ENCODE measurements around the gene AQP1. TPM values are rescaled to one million over a fixed set of nuclear protein-coding genes. Genes with fewer than 3 reads are reported as not detected.

Gene AQP1
- total RNA-seq, 1 donor from 2014 or later = 1.4 TPM

DNA sequence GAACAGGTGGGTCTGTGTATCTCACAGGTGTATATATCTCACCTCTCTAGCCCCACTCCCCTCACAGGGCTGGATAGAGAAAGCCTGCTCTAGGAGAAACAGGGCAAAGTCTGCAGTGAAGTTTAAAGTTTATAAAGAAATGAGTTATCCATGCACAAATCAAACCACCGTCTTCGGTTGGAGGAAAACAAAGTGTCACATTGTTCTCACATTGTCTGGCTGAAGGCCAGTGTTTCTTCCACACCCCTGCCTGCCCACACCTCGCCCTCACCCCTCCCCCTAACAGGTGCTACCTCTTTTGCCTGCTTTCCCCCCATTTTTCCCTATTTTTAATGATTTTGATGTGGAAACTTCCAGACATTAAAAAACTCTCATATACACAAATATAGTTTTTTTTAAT, 25.8 kb downstream of the AQP1 start:
- Mint-ChIP-seq H3K4me3 (no peak overlapping the region), H3K27ac (ENCODE audit: unreplicated experiment) (no peak overlapping the region), H3K9me3 (no peaks in the 10 kb centered on the region), H3K27me3 (ENCODE audit: low read depth) (peaks cover 34% of the 10 kb centered on the region), H3K4me1 (peaks cover 9% of the 10 kb centered on the region), H3K36me3 (ENCODE audit: low read depth) (no peaks in the 10 kb centered on the region)
- TF ChIP-seq, protein P1, sequence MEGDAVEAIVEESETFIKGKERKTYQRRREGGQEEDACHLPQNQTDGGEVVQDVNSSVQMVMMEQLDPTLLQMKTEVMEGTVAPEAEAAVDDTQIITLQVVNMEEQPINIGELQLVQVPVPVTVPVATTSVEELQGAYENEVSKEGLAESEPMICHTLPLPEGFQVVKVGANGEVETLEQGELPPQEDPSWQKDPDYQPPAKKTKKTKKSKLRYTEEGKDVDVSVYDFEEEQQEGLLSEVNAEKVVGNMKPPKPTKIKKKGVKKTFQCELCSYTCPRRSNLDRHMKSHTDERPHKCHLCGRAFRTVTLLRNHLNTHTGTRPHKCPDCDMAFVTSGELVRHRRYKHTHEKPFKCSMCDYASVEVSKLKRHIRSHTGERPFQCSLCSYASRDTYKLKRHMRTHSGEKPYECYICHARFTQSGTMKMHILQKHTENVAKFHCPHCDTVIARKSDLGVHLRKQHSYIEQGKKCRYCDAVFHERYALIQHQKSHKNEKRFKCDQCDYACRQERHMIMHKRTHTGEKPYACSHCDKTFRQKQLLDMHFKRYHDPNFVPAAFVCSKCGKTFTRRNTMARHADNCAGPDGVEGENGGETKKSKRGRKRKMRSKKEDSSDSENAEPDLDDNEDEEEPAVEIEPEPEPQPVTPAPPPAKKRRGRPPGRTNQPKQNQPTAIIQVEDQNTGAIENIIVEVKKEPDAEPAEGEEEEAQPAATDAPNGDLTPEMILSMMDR (conservative IDR thresholded peaks at IDR 0.05) = no peak
- no peak for DNase-seq (ENCODE audit: low read depth, low spot score)

DNA sequence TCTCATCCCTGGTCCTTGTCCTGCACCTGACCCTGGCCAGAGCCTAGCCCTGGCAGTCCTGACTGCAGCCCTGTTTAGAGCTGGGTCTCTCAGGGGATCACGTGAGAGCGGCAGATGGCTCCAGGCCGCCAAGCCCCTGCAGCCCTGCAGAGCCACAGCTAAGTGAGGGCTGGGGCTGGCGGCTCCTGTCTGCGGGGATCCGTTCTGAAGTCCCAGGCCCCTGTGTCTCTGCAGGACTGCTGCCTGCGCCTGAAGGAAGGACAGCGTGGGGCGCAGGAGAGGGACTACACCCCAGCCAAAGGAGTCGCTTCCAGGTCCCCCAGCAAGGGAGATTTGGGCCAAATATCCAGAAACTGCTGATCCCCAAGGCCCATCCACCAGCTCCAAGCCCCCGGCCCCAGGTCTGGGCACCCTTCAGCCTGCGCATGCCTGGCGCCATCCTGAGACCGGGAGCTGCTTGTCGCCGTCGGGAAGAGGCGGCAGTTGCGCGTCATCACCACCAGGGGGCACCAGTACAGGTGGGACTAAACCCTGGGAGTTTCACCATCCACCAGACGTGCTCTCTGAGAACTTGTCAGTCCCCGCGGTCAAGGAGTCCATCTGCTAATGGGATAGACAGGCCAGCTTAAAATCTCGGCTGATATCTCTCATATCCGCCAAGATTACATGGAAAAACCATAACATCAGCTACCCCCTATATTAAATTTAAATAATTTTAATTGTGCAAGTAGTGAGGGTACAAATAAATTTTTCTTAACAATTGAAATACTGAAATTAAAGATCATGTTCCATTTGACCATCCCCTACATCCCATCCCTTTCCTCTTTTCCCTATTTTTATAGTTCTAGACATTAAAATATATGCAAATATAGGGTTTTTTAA, 27.0 kb downstream of the AQP1 start:
- peaks cover 9% of the 10 kb centered on the region for H3K4me1 Mint-ChIP-seq
- DNase-seq (ENCODE audit: low read depth, low spot score) = peak; percentile 97
- TF ChIP-seq, protein P1 (conservative IDR thresholded peaks at IDR 0.05) = peak; percentile 99
- H3K4me3 Mint-ChIP-seq = no peak overlapping the region
- H3K27me3 Mint-ChIP-seq (ENCODE audit: low read depth) = peaks cover 44% of the 10 kb centered on the region
- no peaks in the 10 kb centered on the region for H3K36me3 Mint-ChIP-seq (ENCODE audit: low read depth)
- no peak overlapping the region for H3K27ac Mint-ChIP-seq (ENCODE audit: unreplicated experiment)
- no peaks in the 10 kb centered on the region for H3K9me3 Mint-ChIP-seq

DNA sequence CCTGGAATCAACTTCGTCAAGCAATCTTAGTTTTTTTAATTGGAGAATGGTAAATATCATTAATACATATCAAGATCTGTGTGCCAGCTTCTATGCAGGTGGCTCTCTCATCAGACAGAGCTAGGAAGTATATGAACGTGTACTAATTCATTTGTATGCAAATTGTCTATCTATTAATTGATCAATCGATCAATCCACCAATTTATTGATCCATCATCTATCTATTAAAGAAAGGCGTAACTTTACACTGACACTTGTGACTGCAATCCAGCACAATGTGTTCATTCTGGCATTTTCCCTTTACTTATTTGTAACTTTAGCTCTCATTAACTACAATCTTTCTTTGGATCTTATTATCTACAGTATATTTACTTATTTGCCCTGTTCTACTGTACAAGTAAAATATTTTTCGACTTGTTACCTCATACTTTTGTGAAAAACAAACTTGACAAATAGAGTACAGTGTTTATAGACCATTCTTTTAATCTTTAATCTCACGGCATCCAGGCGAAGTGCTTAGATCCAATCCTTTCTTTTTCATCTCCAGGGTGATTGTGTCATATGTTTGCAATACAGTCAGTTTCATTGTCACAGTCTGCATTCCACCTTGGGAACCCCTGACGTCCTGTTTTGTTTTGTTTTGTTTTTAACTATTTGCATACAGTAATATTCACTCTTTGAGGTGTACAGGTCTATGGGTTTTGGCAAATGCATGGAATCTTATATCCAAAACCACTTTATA, 30.1 kb downstream of the AQP1 start:
- Mint-ChIP-seq H3K9me3 (peaks cover 11% of the 10 kb centered on the region), H3K4me1 (peaks cover 3% of the 10 kb centered on the region), H3K36me3 (ENCODE audit: low read depth) (peaks cover 4% of the 10 kb centered on the region), H3K27ac (ENCODE audit: unreplicated experiment) (no peak overlapping the region), H3K27me3 (ENCODE audit: low read depth) (peaks cover 53% of the 10 kb centered on the region), H3K4me3 (no peak overlapping the region)
- TF ChIP-seq, protein P1 (conservative IDR thresholded peaks at IDR 0.05) = no peak
- DNase-seq (ENCODE audit: low read depth, low spot score) = no peak

DNA sequence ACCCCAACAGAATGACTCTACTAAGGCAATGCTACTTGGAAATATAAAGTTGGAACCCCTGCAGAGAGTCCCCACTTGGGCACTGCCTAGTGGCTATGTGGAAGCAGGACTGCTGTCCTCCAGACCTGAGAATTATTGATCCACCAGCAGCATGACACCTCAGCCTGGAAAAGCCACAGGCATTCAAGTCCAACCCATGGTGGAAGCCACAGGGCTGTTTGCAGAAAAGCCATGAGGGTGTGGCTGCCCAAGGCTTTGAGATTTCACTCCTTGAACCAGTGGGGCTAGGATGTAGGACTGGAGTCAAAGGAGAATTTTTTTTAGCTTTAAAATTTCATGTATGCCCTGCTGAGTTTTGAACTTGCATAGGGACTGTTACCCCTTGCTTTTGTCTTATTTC, 38.5 kb downstream of the AQP1 start:
- TF ChIP-seq, protein P1 (conservative IDR thresholded peaks at IDR 0.05) = no peak
- peaks cover 5% of the 10 kb centered on the region for H3K36me3 Mint-ChIP-seq (ENCODE audit: low read depth)
- H3K9me3 Mint-ChIP-seq = peaks cover 21% of the 10 kb centered on the region
- H3K27me3 Mint-ChIP-seq (ENCODE audit: low read depth) = peaks cover 7% of the 10 kb centered on the region
- H3K4me1 Mint-ChIP-seq = no peaks in the 10 kb centered on the region
- H3K4me3 Mint-ChIP-seq = no peak overlapping the region
- H3K27ac Mint-ChIP-seq (ENCODE audit: unreplicated experiment) = no peak overlapping the region
- DNase-seq (ENCODE audit: low read depth, low spot score) = no peak

DNA sequence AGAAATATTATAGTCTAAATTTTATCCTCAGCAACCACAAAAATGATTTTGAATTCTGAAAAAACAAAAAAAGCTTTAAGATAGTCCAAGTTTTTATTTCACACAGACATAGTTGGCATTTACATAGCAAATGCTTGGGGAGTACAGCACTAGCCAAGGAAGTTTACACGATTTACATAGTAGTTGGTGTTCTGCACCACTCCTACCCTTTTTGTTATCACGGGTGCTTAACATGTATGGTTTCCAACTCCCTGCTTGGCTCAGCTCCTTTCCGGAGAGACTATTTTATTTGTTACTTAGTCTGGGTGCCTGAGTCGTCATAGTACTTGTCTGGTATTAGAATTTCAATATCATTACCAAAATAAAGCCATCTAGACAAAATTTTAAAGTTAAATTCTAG, 43.3 kb downstream of the AQP1 start:
- peaks cover 7% of the 10 kb centered on the region for H3K27me3 Mint-ChIP-seq (ENCODE audit: low read depth)
- TF ChIP-seq, protein P1 (conservative IDR thresholded peaks at IDR 0.05) = no peak
- peaks cover 3% of the 10 kb centered on the region for H3K36me3 Mint-ChIP-seq (ENCODE audit: low read depth)
- peaks cover 28% of the 10 kb centered on the region for H3K9me3 Mint-ChIP-seq
- H3K27ac Mint-ChIP-seq (ENCODE audit: unreplicated experiment) = no peak overlapping the region
- DNase-seq (ENCODE audit: low read depth, low spot score) = no peak
- no peaks in the 10 kb centered on the region for H3K4me1 Mint-ChIP-seq
- no peak overlapping the region for H3K4me3 Mint-ChIP-seq

Measured in neural crest cell (in vitro differentiated cells).